ENCODE results near the gene ZSCAN5B. TPM values are rescaled to one million over a fixed set of nuclear protein-coding genes. Genes with fewer than 3 reads are reported as not detected.
"Not testable (repeated sequence)": the region's sequence is repeated elsewhere in the genome, so short reads cannot be mapped to it uniquely, and the experiment has no call there.

The ZSCAN5B gene
- total RNA-seq, 1 experiment from 2014 or later = not detected

DNA sequence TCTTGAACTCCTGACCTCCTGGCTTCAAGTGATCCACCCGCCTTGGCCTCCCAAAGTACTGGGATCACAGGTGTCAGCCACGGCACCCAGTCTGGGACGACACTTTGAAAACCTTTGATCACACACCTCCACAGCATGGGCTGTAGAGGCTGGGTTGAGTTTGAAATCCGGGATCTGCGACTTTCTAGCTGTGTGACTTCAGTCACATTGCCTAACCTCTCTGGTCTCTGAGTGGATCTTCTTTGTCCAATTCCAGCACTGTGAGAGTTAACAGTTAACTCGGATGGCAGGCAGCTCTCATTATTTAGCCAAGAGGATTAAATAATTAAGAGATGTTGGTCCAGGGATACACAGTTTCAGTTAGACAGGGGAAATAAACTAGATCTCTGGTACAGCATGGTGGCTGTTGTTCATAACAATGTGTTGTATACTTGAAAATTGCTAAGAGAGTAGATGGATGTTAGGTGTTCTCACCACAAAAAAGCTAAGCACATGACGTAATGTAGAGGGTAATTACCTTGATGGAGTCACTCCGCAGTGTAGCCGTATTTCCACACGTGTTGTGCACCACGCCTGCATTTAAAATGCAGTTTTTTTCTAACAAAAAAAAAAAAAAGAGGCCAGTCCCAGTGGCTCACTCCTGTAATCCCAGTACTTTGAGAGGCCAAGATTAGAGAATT, 19.9 kb downstream of the ZSCAN5B start:
- Histone ChIP-seq H3K27ac (ENCODE audit: low read depth, low read length, poor library complexity, severe bottlenecking) (no peak overlapping the region), H3K36me3 (ENCODE audit: insufficient read depth, low read length, poor library complexity, severe bottlenecking) (no peaks in the 10 kb centered on the region), H3K27me3 (replicated peaks; ENCODE audit: insufficient read depth, low read depth, low read length, poor library complexity) (peaks cover 14% of the 10 kb centered on the region), H3K4me1 (ENCODE audit: insufficient read depth, low read length, poor library complexity, severe bottlenecking) (no peaks in the 10 kb centered on the region), H3K9me3 (ENCODE audit: low read depth, low read length, poor library complexity, severe bottlenecking) (no peaks in the 10 kb centered on the region), H3K4me3 (ENCODE audit: low read depth, low read length, poor library complexity, severe bottlenecking) (no peak overlapping the region)
- intact Hi-C loops (cut with micrococcal nuclease; ENCODE audit: unreplicated experiment) = no loop called here
- DNase-seq (ENCODE audit: low spot score) = no peak
- TF ChIP-seq EZH2 (IDR thresholded peaks at IDR 0.05; ENCODE audit: borderline replicate concordance, low read depth, low read length, poor library complexity, severe bottlenecking) = no peak
- TF ChIP-seq, protein P1, sequence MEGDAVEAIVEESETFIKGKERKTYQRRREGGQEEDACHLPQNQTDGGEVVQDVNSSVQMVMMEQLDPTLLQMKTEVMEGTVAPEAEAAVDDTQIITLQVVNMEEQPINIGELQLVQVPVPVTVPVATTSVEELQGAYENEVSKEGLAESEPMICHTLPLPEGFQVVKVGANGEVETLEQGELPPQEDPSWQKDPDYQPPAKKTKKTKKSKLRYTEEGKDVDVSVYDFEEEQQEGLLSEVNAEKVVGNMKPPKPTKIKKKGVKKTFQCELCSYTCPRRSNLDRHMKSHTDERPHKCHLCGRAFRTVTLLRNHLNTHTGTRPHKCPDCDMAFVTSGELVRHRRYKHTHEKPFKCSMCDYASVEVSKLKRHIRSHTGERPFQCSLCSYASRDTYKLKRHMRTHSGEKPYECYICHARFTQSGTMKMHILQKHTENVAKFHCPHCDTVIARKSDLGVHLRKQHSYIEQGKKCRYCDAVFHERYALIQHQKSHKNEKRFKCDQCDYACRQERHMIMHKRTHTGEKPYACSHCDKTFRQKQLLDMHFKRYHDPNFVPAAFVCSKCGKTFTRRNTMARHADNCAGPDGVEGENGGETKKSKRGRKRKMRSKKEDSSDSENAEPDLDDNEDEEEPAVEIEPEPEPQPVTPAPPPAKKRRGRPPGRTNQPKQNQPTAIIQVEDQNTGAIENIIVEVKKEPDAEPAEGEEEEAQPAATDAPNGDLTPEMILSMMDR (conservative IDR thresholded peaks at IDR 0.05; ENCODE audit: low read depth, low read length) = no peak
- BruUV-seq (replicated peaks) = no TSS peak
- CTCF ChIA-PET = interaction anchor here (1.1 kb wide), 1 partner anchor 156 kb away, joined by 3 read pairs; no protein-coding TSS in a partner anchor
- POLR2A ChIA-PET (ENCODE audit: low non-redundant PET) = interaction anchor here (0.6 kb wide), 1 partner anchor 39 kb away, joined by 5 read pairs; no protein-coding TSS in a partner anchor

DNA sequence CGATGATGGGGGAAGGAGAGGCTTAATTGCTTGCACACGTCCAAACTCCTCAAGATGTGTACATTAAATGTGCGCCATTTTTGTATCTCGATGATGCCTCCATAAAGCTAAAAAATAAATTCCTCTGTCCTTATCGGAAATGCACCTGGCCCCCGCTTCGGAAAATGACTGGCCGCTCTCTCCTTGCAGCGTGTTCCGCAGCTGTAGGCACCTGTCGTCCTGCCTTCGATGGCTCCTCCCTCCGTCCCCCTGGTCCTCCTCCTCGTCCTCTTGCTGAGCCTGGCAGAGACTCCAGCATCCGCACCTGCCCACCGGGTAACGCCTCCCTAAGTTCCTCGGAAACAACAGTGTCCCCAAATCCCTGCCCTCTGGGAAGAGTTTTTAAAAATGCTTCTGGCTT, 20.7 kb downstream of the ZSCAN5B start:
- Histone ChIP-seq H3K36me3 (ENCODE audit: insufficient read depth, low read length, poor library complexity, severe bottlenecking) (no peaks in the 10 kb centered on the region), H3K4me1 (ENCODE audit: insufficient read depth, low read length, poor library complexity, severe bottlenecking) (no peaks in the 10 kb centered on the region), H3K9me3 (ENCODE audit: low read depth, low read length, poor library complexity, severe bottlenecking) (no peaks in the 10 kb centered on the region), H3K27me3 (replicated peaks; ENCODE audit: insufficient read depth, low read depth, low read length, poor library complexity) (peaks cover 14% of the 10 kb centered on the region), H3K27ac (ENCODE audit: low read depth, low read length, poor library complexity, severe bottlenecking) (no peak overlapping the region), H3K4me3 (ENCODE audit: low read depth, low read length, poor library complexity, severe bottlenecking) (no peak overlapping the region)
- intact Hi-C loops (cut with micrococcal nuclease; ENCODE audit: unreplicated experiment) = no loop called here
- TF ChIP-seq, protein P1 (conservative IDR thresholded peaks at IDR 0.05; ENCODE audit: low read depth, low read length) = no peak
- TF ChIP-seq EZH2 (IDR thresholded peaks at IDR 0.05; ENCODE audit: borderline replicate concordance, low read depth, low read length, poor library complexity, severe bottlenecking) = no peak
- DNase-seq (ENCODE audit: low spot score) = no peak
- ChIA-PET POLR2A (ENCODE audit: low non-redundant PET) (no interaction called here), CTCF (no interaction called here)
- no TSS peak for BruUV-seq (replicated peaks)

DNA sequence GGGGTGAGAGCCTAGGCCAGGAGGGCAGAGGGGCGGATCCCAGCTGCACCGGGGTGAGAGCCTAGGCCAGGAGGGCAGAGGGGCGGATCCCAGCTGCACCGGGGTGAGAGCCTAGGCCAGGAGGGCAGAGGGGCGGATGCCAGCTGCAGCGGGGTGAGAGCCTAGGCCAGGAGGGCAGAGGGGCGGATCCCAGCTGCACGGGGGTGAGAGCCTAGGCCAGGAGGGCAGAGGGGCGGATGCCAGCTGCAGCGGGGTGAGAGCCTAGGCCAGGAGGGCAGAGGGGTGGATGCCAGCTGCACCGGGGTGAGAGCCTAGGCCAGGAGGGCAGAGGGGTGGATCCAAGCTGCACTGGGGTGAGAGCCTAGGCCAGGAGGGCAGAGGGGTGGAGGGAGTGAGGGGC, 21.3 kb downstream of the ZSCAN5B start:
- not testable (repeated sequence) for BruUV-seq (replicated peaks)
- CTCF ChIA-PET = interaction anchor here (0.6 to 0.7 kb wide), 2 partner anchors 77 to 97 kb away, joined by 3 to 4 read pairs; no protein-coding TSS in a partner anchor

DNA sequence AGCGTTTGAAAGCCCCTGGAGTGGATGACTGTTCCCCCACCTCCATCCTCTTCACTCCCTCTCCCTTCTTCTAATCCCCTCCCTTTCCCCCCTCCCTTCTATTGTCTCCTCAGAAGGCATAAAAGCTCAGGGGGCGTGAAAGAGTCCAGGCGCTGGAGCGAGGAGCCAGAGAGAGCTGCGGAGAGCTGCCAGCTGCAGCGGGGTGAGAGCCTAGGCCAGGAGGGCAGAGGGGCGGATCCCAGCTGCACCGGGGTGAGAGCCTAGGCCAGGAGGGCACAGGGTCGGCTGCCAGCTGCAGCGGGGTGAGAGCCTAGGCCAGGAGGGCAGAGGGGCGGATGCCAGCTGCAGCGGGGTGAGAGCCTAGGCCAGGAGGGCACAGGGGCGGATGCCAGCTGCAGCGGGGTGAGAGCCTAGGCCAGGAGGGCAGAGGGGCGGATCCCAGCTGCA, 21.7 kb downstream of the ZSCAN5B start, which contains the start of gene GALP:
Gene GALP (plus strand): TSS at position 148 of the 447 bp plus-strand sequence. CDS start 1,101 bp downstream, outside the sequence.
- H3K9me3 ChIP-seq (ENCODE audit: low read depth, low read length, poor library complexity, severe bottlenecking); H3K4me3 ChIP-seq (ENCODE audit: low read depth, low read length, poor library complexity, severe bottlenecking); intact Hi-C loops (cut with micrococcal nuclease; ENCODE audit: unreplicated experiment); H3K27ac ChIP-seq (ENCODE audit: low read depth, low read length, poor library complexity, severe bottlenecking); DNase-seq (ENCODE audit: low spot score); BruUV-seq (replicated peaks); H3K36me3 ChIP-seq (ENCODE audit: insufficient read depth, low read length, poor library complexity, severe bottlenecking); H3K4me1 ChIP-seq (ENCODE audit: insufficient read depth, low read length, poor library complexity, severe bottlenecking); POLR2A ChIA-PET (ENCODE audit: low non-redundant PET): not testable (repeated sequence)
- peaks cover 14% of the 10 kb centered on the region for H3K27me3 ChIP-seq (replicated peaks; ENCODE audit: insufficient read depth, low read depth, low read length, poor library complexity)
- CTCF ChIA-PET = interaction anchor here (0.6 to 1.4 kb wide), 3 partner anchors 77 to 96 kb away, joined by 3 to 4 read pairs (median 3); no protein-coding TSS in a partner anchor

More for the DNA sequence above, 21.3 kb downstream of the ZSCAN5B start:
- H3K27ac ChIP-seq (ENCODE audit: low read depth, low read length, poor library complexity, severe bottlenecking); POLR2A ChIA-PET (ENCODE audit: low non-redundant PET); H3K9me3 ChIP-seq (ENCODE audit: low read depth, low read length, poor library complexity, severe bottlenecking); H3K36me3 ChIP-seq (ENCODE audit: insufficient read depth, low read length, poor library complexity, severe bottlenecking); DNase-seq (ENCODE audit: low spot score); intact Hi-C loops (cut with micrococcal nuclease; ENCODE audit: unreplicated experiment); H3K4me1 ChIP-seq (ENCODE audit: insufficient read depth, low read length, poor library complexity, severe bottlenecking); H3K4me3 ChIP-seq (ENCODE audit: low read depth, low read length, poor library complexity, severe bottlenecking): not testable (repeated sequence)
- peaks cover 14% of the 10 kb centered on the region for H3K27me3 ChIP-seq (replicated peaks; ENCODE audit: insufficient read depth, low read depth, low read length, poor library complexity)
